HG03175 (cell line): Measurements from ENCODE around the gene HLF.
A peak's percentile ranks its signal among the peaks of the same experiment; 100 is the strongest.

ENCODE experiments used
- ATAC-seq: cut with Tn5 transposase; IDR thresholded peaks from one replicate; pipeline ENCODE4 v1.9.1; 2021; ENCODE audit warnings: mild to moderate bottlenecking, moderate library complexity; ENCODE audit not compliant: unreplicated experiment

The HLF gene

GRCh38 chr17:55288356-55289105, 23.8 kb downstream of the HLF start:
- ATAC-seq: no peak

GRCh38 chr17:55289106-55289446, 24.3 kb downstream of the HLF start:
- ATAC-seq: no peak

- ATAC-seq: no peak
Observed at GRCh38 chr17:55289978-55290377, 25.2 kb downstream of the HLF start.

GRCh38 chr17:55290492-55291113, 25.8 kb downstream of the HLF start:
- ATAC-seq: no peak

GRCh38 chr17:55291114-55291507, 26.4 kb downstream of the HLF start:
- no peak for ATAC-seq

- ATAC-seq: no peak
Observed at GRCh38 chr17:55292094-55292493, 27.3 kb downstream of the HLF start.

GRCh38 chr17:55294042-55294751, 29.4 kb downstream of the HLF start:
- no peak for ATAC-seq

GRCh38 chr17:55295411-55296170, 30.8 kb downstream of the HLF start:
- ATAC-seq: peak; percentile 87

GRCh38 chr17:55296171-55296695, 31.5 kb downstream of the HLF start:
- ATAC-seq: no peak

GRCh38 chr17:55296699-55297098, 31.9 kb downstream of the HLF start:
- ATAC-seq: no peak

GRCh38 chr17:55298111-55298730, 33.5 kb downstream of the HLF start:
- ATAC-seq: no peak

- ATAC-seq: no peak
Observed at GRCh38 chr17:55299162-55299838, 34.5 kb downstream of the HLF start.

GRCh38 chr17:55299890-55300289, 35.1 kb downstream of the HLF start:
- ATAC-seq: no peak

GRCh38 chr17:55300479-55301290, 35.9 kb downstream of the HLF start:
- ATAC-seq: no peak

- no peak for ATAC-seq
Observed at GRCh38 chr17:55301521-55302406, 37.0 kb downstream of the HLF start.

GRCh38 chr17:55302407-55302787, 37.6 kb downstream of the HLF start:
- ATAC-seq: no peak

GRCh38 chr17:55303008-55303493, 38.3 kb downstream of the HLF start:
- ATAC-seq: no peak

- ATAC-seq: no peak
Observed at GRCh38 chr17:55303701-55304145, 39.0 kb downstream of the HLF start.
